ENCODE measurements around the gene C14orf132.

DNA sequence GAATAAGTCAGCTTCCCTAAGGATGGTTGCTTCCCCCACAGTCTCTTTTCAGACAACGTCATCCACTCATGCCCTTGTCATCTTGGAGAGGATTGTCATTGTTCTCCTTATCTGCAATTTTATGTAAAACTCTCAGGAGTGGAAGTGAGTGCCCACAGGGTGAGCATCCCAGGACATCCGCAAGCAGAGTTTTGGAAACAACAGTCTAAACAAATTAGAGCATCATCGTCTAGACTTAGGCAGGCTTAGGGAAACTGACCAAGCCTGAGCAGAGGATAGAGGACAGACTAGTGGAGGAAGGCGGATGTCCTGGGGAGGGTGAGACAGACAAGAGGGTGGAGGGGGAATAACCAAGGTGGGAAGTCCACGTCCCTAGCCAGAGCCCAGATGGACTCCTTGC, 101.8 kb downstream of the C14orf132 start:
- TF ChIP-seq, protein P1, sequence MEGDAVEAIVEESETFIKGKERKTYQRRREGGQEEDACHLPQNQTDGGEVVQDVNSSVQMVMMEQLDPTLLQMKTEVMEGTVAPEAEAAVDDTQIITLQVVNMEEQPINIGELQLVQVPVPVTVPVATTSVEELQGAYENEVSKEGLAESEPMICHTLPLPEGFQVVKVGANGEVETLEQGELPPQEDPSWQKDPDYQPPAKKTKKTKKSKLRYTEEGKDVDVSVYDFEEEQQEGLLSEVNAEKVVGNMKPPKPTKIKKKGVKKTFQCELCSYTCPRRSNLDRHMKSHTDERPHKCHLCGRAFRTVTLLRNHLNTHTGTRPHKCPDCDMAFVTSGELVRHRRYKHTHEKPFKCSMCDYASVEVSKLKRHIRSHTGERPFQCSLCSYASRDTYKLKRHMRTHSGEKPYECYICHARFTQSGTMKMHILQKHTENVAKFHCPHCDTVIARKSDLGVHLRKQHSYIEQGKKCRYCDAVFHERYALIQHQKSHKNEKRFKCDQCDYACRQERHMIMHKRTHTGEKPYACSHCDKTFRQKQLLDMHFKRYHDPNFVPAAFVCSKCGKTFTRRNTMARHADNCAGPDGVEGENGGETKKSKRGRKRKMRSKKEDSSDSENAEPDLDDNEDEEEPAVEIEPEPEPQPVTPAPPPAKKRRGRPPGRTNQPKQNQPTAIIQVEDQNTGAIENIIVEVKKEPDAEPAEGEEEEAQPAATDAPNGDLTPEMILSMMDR (IDR thresholded peaks at IDR 0.05), result no peak
- TF ChIP-seq EZH2 (IDR thresholded peaks at IDR 0.05; ENCODE audit: borderline replicate concordance, insufficient read depth, low read depth, low read length, poor library complexity, severe bottlenecking), result no peak

Data from B cell (primary cell).